ENCODE results near the gene ZBTB38.

- no peak for TF ChIP-seq CTCF (IDR thresholded peaks at IDR 0.05)
- no peak for TF ChIP-seq POLR2A (IDR thresholded peaks at IDR 0.05)
Measured at GRCh38 chr3:141365201-141365600, 3.1 kb upstream of the ZBTB38 start.
